HG02938 (cell line): ENCODE data around the gene HNRNPAB.

Experiments used
- ATAC-seq: cut with Tn5 transposase; IDR thresholded peaks from one replicate; pipeline ENCODE4 v1.9.1; 2021; ENCODE audit warnings: mild to moderate bottlenecking, moderate library complexity; ENCODE audit not compliant: unreplicated experiment

Gene HNRNPAB

GRCh38 chr5:178204182-178204934 lies at the start of gene HNRNPAB:
TSS of gene HNRNPAB (plus strand) at chr5:178204533. CDS start at chr5:178204838, 305 bp downstream.
- ATAC-seq, result peak; percentile 84

- no peak for ATAC-seq
Observed at GRCh38 chr5:178155065-178155464, 49.3 kb upstream of the HNRNPAB start.

GRCh38 chr5:178160176-178160575 lies 44.2 kb upstream of the HNRNPAB start:
- ATAC-seq, result no peak

GRCh38 chr5:178162481-178162880 lies 41.9 kb upstream of the HNRNPAB start:
- ATAC-seq, result no peak

- peak; percentile 80 for ATAC-seq
Observed at GRCh38 chr5:178163772-178164735, 40.3 kb upstream of the HNRNPAB start.

- no peak for ATAC-seq
Observed at GRCh38 chr5:178165581-178165980, 38.8 kb upstream of the HNRNPAB start.

GRCh38 chr5:178170455-178170854 lies 33.9 kb upstream of the HNRNPAB start:
- ATAC-seq, result no peak

GRCh38 chr5:178174456-178174855 lies 29.9 kb upstream of the HNRNPAB start:
- ATAC-seq, result no peak

- ATAC-seq, result no peak
Observed at GRCh38 chr5:178176791-178177190, 27.5 kb upstream of the HNRNPAB start.

GRCh38 chr5:178177569-178177968 lies 26.8 kb upstream of the HNRNPAB start:
- ATAC-seq, result no peak

GRCh38 chr5:178180141-178180863 lies 24.0 kb upstream of the HNRNPAB start:
- ATAC-seq, result no peak

GRCh38 chr5:178182158-178182876 lies 22.0 kb upstream of the HNRNPAB start:
- no peak for ATAC-seq

- no peak for ATAC-seq
Observed at GRCh38 chr5:178186427-178186826, 17.9 kb upstream of the HNRNPAB start.

GRCh38 chr5:178187014-178187413 lies 17.3 kb upstream of the HNRNPAB start, which contains the start of gene GMCL2:
TSS of gene GMCL2 (minus strand) at chr5:178187371. CDS start at chr5:178187299, 72 bp downstream.
- no peak for ATAC-seq

GRCh38 chr5:178189433-178189832 lies 14.9 kb upstream of the HNRNPAB start:
- no peak for ATAC-seq

GRCh38 chr5:178191661-178192060 lies 12.7 kb upstream of the HNRNPAB start:
- no peak for ATAC-seq

GRCh38 chr5:178192244-178192643 lies 12.1 kb upstream of the HNRNPAB start:
- ATAC-seq, result no peak

GRCh38 chr5:178192787-178193186 lies 11.5 kb upstream of the HNRNPAB start:
- ATAC-seq, result no peak

- ATAC-seq, result no peak
Observed at GRCh38 chr5:178193251-178193809, 11.0 kb upstream of the HNRNPAB start.

- ATAC-seq, result no peak
Observed at GRCh38 chr5:178194026-178194425, 10.3 kb upstream of the HNRNPAB start.
